Measurements from ENCODE around the gene IFNA16.
A peak's percentile ranks its signal among the peaks of the same experiment; 100 is the strongest.

The IFNA16 gene

DNA sequence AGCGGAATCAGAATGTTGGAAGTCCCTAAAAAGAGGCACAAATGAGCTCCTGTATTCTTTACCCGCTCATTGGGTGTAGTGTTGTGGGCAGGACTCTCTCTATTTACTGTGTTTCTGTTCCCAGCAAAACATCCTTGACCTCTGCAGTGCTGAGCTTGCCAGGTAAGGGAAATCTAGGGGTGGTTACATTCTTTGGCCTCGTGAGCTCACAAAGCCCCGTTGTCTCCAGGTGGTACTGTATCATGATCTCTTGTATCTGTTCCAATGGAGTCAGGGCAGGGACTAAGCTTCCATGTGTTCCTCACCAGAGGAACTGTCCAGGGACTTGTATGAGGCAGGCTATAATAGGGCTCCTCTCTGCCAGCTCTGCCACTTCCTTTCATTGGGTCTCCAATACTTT is 34.5 kb upstream of the IFNA16 start:
- Histone ChIP-seq H3K4me1 (ENCODE audit: control insufficient read depth, insufficient read depth, low read depth, low read length) (no peaks in the 10 kb centered on the region), H3K36me3 (ENCODE audit: control insufficient read depth in 1 of 2, insufficient read depth in 2 of 2, low read depth in 1 of 2, low read length in 2 of 2) (no peaks in the 10 kb centered on the region), H2BK120ac (ENCODE audit: low read depth, low read length) (no peak overlapping the region), H3K4me3 (ENCODE audit: insufficient read depth in 1 of 2, low read depth in 1 of 2, low read length in 2 of 2) (no peak overlapping the region), H3K4me2 (ENCODE audit: low read length, poor library complexity, severe bottlenecking) (no peak overlapping the region), H2AK5ac (ENCODE audit: low read length, severe bottlenecking) (no peak overlapping the region), H2BK12ac (ENCODE audit: low read length in 2 of 2) (no peak overlapping the region), H4K91ac (ENCODE audit: low read length) (no peak overlapping the region), H2BK5ac (ENCODE audit: low read depth, low read length, poor library complexity, severe bottlenecking) (no peak overlapping the region), H2AFZ (ENCODE audit: low read depth, low read length) (no peak overlapping the region), H3K4ac (ENCODE audit: low read depth in 1 of 2, low read length in 2 of 2) (no peak overlapping the region), H2BK15ac (ENCODE audit: low read depth, poor library complexity, severe bottlenecking) (no peak overlapping the region), H3K79me1 (replicated peaks; ENCODE audit: low read length, poor library complexity, severe bottlenecking) (no peaks in the 10 kb centered on the region), H3K9ac (ENCODE audit: low read length) (no peak overlapping the region), H4K8ac (ENCODE audit: low read length) (no peak overlapping the region), H3K18ac (ENCODE audit: low read depth in 1 of 2, low read length in 2 of 2) (no peak overlapping the region), H3K27me3 (ENCODE audit: control insufficient read depth in 1 of 2, insufficient read depth in 1 of 2, low read length in 2 of 2) (peaks cover 32 to 42% of the 10 kb centered on the region in 2 experiments), H3K23ac (ENCODE audit: low read length in 2 of 2) (no peak overlapping the region), H3K14ac (ENCODE audit: low read length in 2 of 2) (peak overlapping the region in 1 of 2 experiments; percentile 48), H3K9me3 (ENCODE audit: control insufficient read depth, low read length) (no peaks in the 10 kb centered on the region), H3K27ac (ENCODE audit: low read length, poor library complexity, severe bottlenecking) (no peak overlapping the region)
- DNase-seq, result no peak
- WGBS, result 59% methylated on average over 3 of the region's 4 CpGs

GRCh38 chr9:21251190-21251589 is 34.1 kb upstream of the IFNA16 start:
- no peaks in the 10 kb centered on the region for H3K36me3 ChIP-seq (ENCODE audit: control insufficient read depth in 1 of 2, insufficient read depth in 2 of 2, low read depth in 1 of 2, low read length in 2 of 2)
- H3K18ac ChIP-seq (ENCODE audit: low read depth in 1 of 2, low read length in 2 of 2), result no peak overlapping the region
- H2AK5ac ChIP-seq (ENCODE audit: low read length, severe bottlenecking), result no peak overlapping the region
- H4K8ac ChIP-seq (ENCODE audit: low read length), result no peak overlapping the region
- no peak overlapping the region for H2BK120ac ChIP-seq (ENCODE audit: low read depth, low read length)
- H3K4me2 ChIP-seq (ENCODE audit: low read length, poor library complexity, severe bottlenecking), result no peak overlapping the region
- no peaks in the 10 kb centered on the region for H3K4me1 ChIP-seq (ENCODE audit: control insufficient read depth, insufficient read depth, low read depth, low read length)
- peak overlapping the region in 1 of 2 experiments; percentile 42 for H3K23ac ChIP-seq (ENCODE audit: low read length in 2 of 2)
- no peak overlapping the region for H2BK5ac ChIP-seq (ENCODE audit: low read depth, low read length, poor library complexity, severe bottlenecking)
- H3K4ac ChIP-seq (ENCODE audit: low read depth in 1 of 2, low read length in 2 of 2), result no peak overlapping the region
- no peak overlapping the region for H2BK12ac ChIP-seq (ENCODE audit: low read length in 2 of 2)
- no peak overlapping the region for H3K27ac ChIP-seq (ENCODE audit: low read length, poor library complexity, severe bottlenecking)
- no peak overlapping the region for H4K91ac ChIP-seq (ENCODE audit: low read length)
- H3K9me3 ChIP-seq (ENCODE audit: control insufficient read depth, low read length), result no peaks in the 10 kb centered on the region
- no peak overlapping the region for H3K9ac ChIP-seq (ENCODE audit: low read length)
- H3K4me3 ChIP-seq (ENCODE audit: insufficient read depth in 1 of 2, low read depth in 1 of 2, low read length in 2 of 2), result no peak overlapping the region
- H2BK15ac ChIP-seq (ENCODE audit: low read depth, poor library complexity, severe bottlenecking), result no peak overlapping the region
- peaks cover 27 to 38% of the 10 kb centered on the region in 2 experiments for H3K27me3 ChIP-seq (ENCODE audit: control insufficient read depth in 1 of 2, insufficient read depth in 1 of 2, low read length in 2 of 2)
- WGBS, result 36% methylated on average over 1 of the region's 1 CpG
- no peaks in the 10 kb centered on the region for H3K79me1 ChIP-seq (replicated peaks; ENCODE audit: low read length, poor library complexity, severe bottlenecking)
- H3K14ac ChIP-seq (ENCODE audit: low read length in 2 of 2), result no peak overlapping the region
- no peak overlapping the region for H2AFZ ChIP-seq (ENCODE audit: low read depth, low read length)
- no peak for DNase-seq

GRCh38 chr9:21244836-21245235 is 27.7 kb upstream of the IFNA16 start:
- H4K8ac ChIP-seq (ENCODE audit: low read length), result no peak overlapping the region
- no peak overlapping the region for H2BK120ac ChIP-seq (ENCODE audit: low read depth, low read length)
- H3K79me1 ChIP-seq (replicated peaks; ENCODE audit: low read length, poor library complexity, severe bottlenecking), result no peaks in the 10 kb centered on the region
- H3K36me3 ChIP-seq (ENCODE audit: control insufficient read depth in 1 of 2, insufficient read depth in 2 of 2, low read depth in 1 of 2, low read length in 2 of 2), result no peaks in the 10 kb centered on the region
- peaks cover under 1 to 5% of the 10 kb centered on the region in 2 experiments for H3K27me3 ChIP-seq (ENCODE audit: control insufficient read depth in 1 of 2, insufficient read depth in 1 of 2, low read length in 2 of 2)
- no peak overlapping the region for H3K23ac ChIP-seq (ENCODE audit: low read length in 2 of 2)
- H2AK5ac ChIP-seq (ENCODE audit: low read length, severe bottlenecking), result no peak overlapping the region
- H3K9ac ChIP-seq (ENCODE audit: low read length), result no peak overlapping the region
- 54% methylated on average over 2 of the region's 2 CpGs for WGBS
- H2BK15ac ChIP-seq (ENCODE audit: low read depth, poor library complexity, severe bottlenecking), result no peak overlapping the region
- DNase-seq, result no peak
- H3K27ac ChIP-seq (ENCODE audit: low read length, poor library complexity, severe bottlenecking), result no peak overlapping the region
- H3K4me1 ChIP-seq (ENCODE audit: control insufficient read depth, insufficient read depth, low read depth, low read length), result no peaks in the 10 kb centered on the region
- no peak overlapping the region for H2AFZ ChIP-seq (ENCODE audit: low read depth, low read length)
- no peaks in the 10 kb centered on the region for H3K9me3 ChIP-seq (ENCODE audit: control insufficient read depth, low read length)
- no peak overlapping the region for H2BK12ac ChIP-seq (ENCODE audit: low read length in 2 of 2)
- no peak overlapping the region for H3K18ac ChIP-seq (ENCODE audit: low read depth in 1 of 2, low read length in 2 of 2)
- H2BK5ac ChIP-seq (ENCODE audit: low read depth, low read length, poor library complexity, severe bottlenecking), result no peak overlapping the region
- H3K4me2 ChIP-seq (ENCODE audit: low read length, poor library complexity, severe bottlenecking), result no peak overlapping the region
- no peak overlapping the region for H3K14ac ChIP-seq (ENCODE audit: low read length in 2 of 2)
- no peak overlapping the region for H3K4ac ChIP-seq (ENCODE audit: low read depth in 1 of 2, low read length in 2 of 2)
- H3K4me3 ChIP-seq (ENCODE audit: insufficient read depth in 1 of 2, low read depth in 1 of 2, low read length in 2 of 2), result no peak overlapping the region
- no peak overlapping the region for H4K91ac ChIP-seq (ENCODE audit: low read length)

- no peak within 1 kb of the TSS for H3K9ac ChIP-seq (ENCODE audit: low read length)
- no peak within 1 kb of the TSS for H3K4ac ChIP-seq (ENCODE audit: low read depth in 1 of 2, low read length in 2 of 2)
- DNase-seq, result no peak
- H2BK120ac ChIP-seq (ENCODE audit: low read depth, low read length), result no peak within 1 kb of the TSS
- no peak within 1 kb of the TSS for H3K14ac ChIP-seq (ENCODE audit: low read length in 2 of 2)
- H3K36me3 ChIP-seq (ENCODE audit: control insufficient read depth in 1 of 2, insufficient read depth in 2 of 2, low read depth in 1 of 2, low read length in 2 of 2), result no peaks in the 10 kb centered on the region
- H2BK12ac ChIP-seq (ENCODE audit: low read length in 2 of 2), result no peak within 1 kb of the TSS
- H3K4me2 ChIP-seq (ENCODE audit: low read length, poor library complexity, severe bottlenecking), result no peak within 1 kb of the TSS
- H2AFZ ChIP-seq (ENCODE audit: low read depth, low read length), result no peak within 1 kb of the TSS
- no peaks in the 10 kb centered on the region for H3K9me3 ChIP-seq (ENCODE audit: control insufficient read depth, low read length)
- H3K27me3 ChIP-seq (ENCODE audit: control insufficient read depth in 1 of 2, insufficient read depth in 1 of 2, low read length in 2 of 2), result peaks cover 5 to 6% of the 10 kb centered on the region in 2 experiments
- no peak within 1 kb of the TSS for H3K23ac ChIP-seq (ENCODE audit: low read length in 2 of 2)
- H2BK15ac ChIP-seq (ENCODE audit: low read depth, poor library complexity, severe bottlenecking), result no peak within 1 kb of the TSS
- no peak within 1 kb of the TSS for H4K8ac ChIP-seq (ENCODE audit: low read length)
- H3K4me1 ChIP-seq (ENCODE audit: control insufficient read depth, insufficient read depth, low read depth, low read length), result no peaks in the 10 kb centered on the region
- H2AK5ac ChIP-seq (ENCODE audit: low read length, severe bottlenecking), result no peak within 1 kb of the TSS
- no peak within 1 kb of the TSS for H3K4me3 ChIP-seq (ENCODE audit: insufficient read depth in 1 of 2, low read depth in 1 of 2, low read length in 2 of 2)
- no peak within 1 kb of the TSS for H3K18ac ChIP-seq (ENCODE audit: low read depth in 1 of 2, low read length in 2 of 2)
- no peaks in the 10 kb centered on the region for H3K79me1 ChIP-seq (replicated peaks; ENCODE audit: low read length, poor library complexity, severe bottlenecking)
- H3K27ac ChIP-seq (ENCODE audit: low read length, poor library complexity, severe bottlenecking), result no peak within 1 kb of the TSS
- H2BK5ac ChIP-seq (ENCODE audit: low read depth, low read length, poor library complexity, severe bottlenecking), result no peak within 1 kb of the TSS
- H4K91ac ChIP-seq (ENCODE audit: low read length), result no peak within 1 kb of the TSS
- 89% methylated on average over 2 of the region's 2 CpGs for WGBS
Observed at GRCh38 chr9:21239911-21240310, 22.8 kb upstream of the IFNA16 start, which contains the start of gene IFNA14. Gene IFNA14 (minus strand): TSS chr9:21240005. CDS start chr9:21239935, 70 bp downstream.

Data from mesenchymal stem cell (in vitro differentiated cells and primary cell).